Neural cell (in vitro differentiated cells): ENCODE measurements around the gene EMC6. TPM values are rescaled to one million over a fixed set of nuclear protein-coding genes. Genes with fewer than 3 reads are reported as not detected.

Experiments
- H2AFZ ChIP-seq: fragments of 200-600, 300-800 bp; sonication (generic), shearing (Covaris generic); 2 replicates; pipeline ENCODE4 v1.6.0; 2014; ENCODE audit warnings: low read depth, mild to moderate bottlenecking, antibody characterized with exemption, low read length, moderate library complexity
- H3F3A ChIP-seq: fragments of 200-600 bp; shearing (Covaris generic); 2 replicates; pipeline ENCODE4 v1.6.1; 2016; ENCODE audit warnings: mild to moderate bottlenecking, moderate library complexity, mixed read lengths, antibody characterized with exemption, low read length; ENCODE audit not compliant: insufficient read depth, poor library complexity, severe bottlenecking
- H3K27ac ChIP-seq: fragments of 200-600, 300-800 bp; sonication (generic), shearing (Covaris generic); 2 replicates; pipeline ENCODE4 v1.5.1; 2014; ENCODE audit warnings: mild to moderate bottlenecking, low read length, moderate library complexity
- H3K27me3 ChIP-seq: fragments of 300-800, 200-600 bp; sonication (generic), shearing (Covaris generic); 2 replicates; pipeline ENCODE4 v1.6.0; 2014; ENCODE audit warnings: mild to moderate bottlenecking, low read depth, low read length, moderate library complexity; ENCODE audit not compliant: insufficient read depth
- H3K36me3 ChIP-seq: fragments of 300-800, 200-600 bp; sonication (generic), shearing (Covaris generic); 2 replicates; pipeline ENCODE4 v1.5.1; 2014; ENCODE audit warnings: mild to moderate bottlenecking, antibody characterized with exemption, low read length, moderate library complexity; ENCODE audit not compliant: insufficient read depth
- H3K4me2 ChIP-seq: fragments of 300-800, 200-600 bp; sonication (generic), shearing (Covaris generic); 2 replicates; pipeline ENCODE4 v1.6.0; 2014; ENCODE audit warnings: mild to moderate bottlenecking, low read length
- H3K4me3 ChIP-seq: fragments of 300-800, 200-600 bp; sonication (generic), shearing (Covaris generic); 2 replicates; pipeline ENCODE4 v1.5.1; 2014; ENCODE audit warnings: mild to moderate bottlenecking, low read length, moderate library complexity
- H3K79me2 ChIP-seq: fragments of 200-600 bp; shearing (Covaris generic); replicated peaks from 2 replicates; pipeline ENCODE4 v1.6.0; 2014; ENCODE audit warnings: mild to moderate bottlenecking, low read length, moderate library complexity; ENCODE audit not compliant: insufficient read depth
- H3K9ac ChIP-seq: fragments of 300-800, 200-600 bp; sonication (generic), shearing (Covaris generic); 2 replicates; pipeline ENCODE4 v1.6.1; 2016; ENCODE audit warnings: mild to moderate bottlenecking, low read length, mixed read lengths
- H3K9me2 ChIP-seq: fragments of 200-600 bp; shearing (Covaris generic); 2 replicates; pipeline ENCODE4 v1.6.1; 2016; ENCODE audit warnings: mild to moderate bottlenecking, low read length, mixed read lengths; ENCODE audit not compliant: insufficient read depth
- H3K9me3 ChIP-seq: fragments of 200-600, 300-800 bp; sonication (generic), shearing (Covaris generic); 2 replicates; pipeline ENCODE4 v1.6.1; 2016; ENCODE audit warnings: mild to moderate bottlenecking, mixed run types, low read length, moderate library complexity, mixed read lengths
- H4K20me1 ChIP-seq: fragments of 200-600 bp; shearing (Covaris generic); 2 replicates; pipeline ENCODE4 v1.6.1; 2016; ENCODE audit warnings: mild to moderate bottlenecking, mixed run types; ENCODE audit not compliant: insufficient read depth
- EP300 ChIP-seq: fragments of 450-650 bp; conservative IDR thresholded peaks from 2 replicates; pipeline ENCODE4 v1.6.1; 2014; ENCODE audit warnings: antibody characterized with exemption, mild to moderate bottlenecking, moderate library complexity; ENCODE audit not compliant: poor library complexity, severe bottlenecking
- EZH2 ChIP-seq: fragments of 200-600, 300-800 bp; shearing (Covaris generic), sonication (generic); IDR thresholded peaks from 2 replicates; pipeline ENCODE4 v1.6.1; 2014; ENCODE audit warnings: antibody characterized with exemption, low read length, borderline replicate concordance, mild to moderate bottlenecking; ENCODE audit not compliant: insufficient read depth, poor library complexity, severe bottlenecking
- MXI1 ChIP-seq: fragments of 450-650 bp; conservative IDR thresholded peaks from 2 replicates; pipeline ENCODE4 v1.6.1; 2014; ENCODE audit warnings: antibody characterized with exemption, mild to moderate bottlenecking; ENCODE audit not compliant: poor library complexity, severe bottlenecking
- POLR2AphosphoS5 ChIP-seq: IDR thresholded peaks from 2 replicates; pipeline ENCODE4 v1.6.1; 2012
- RAD21 ChIP-seq: fragments of 450-650 bp; conservative IDR thresholded peaks from 2 replicates; pipeline ENCODE4 v1.6.1; 2014; ENCODE audit warnings: antibody characterized with exemption, mild to moderate bottlenecking, moderate library complexity
- SMC3 ChIP-seq: fragments of 450-650 bp; conservative IDR thresholded peaks from 2 replicates; pipeline ENCODE4 v1.6.1; 2014; ENCODE audit warnings: antibody characterized with exemption, mild to moderate bottlenecking, moderate library complexity; ENCODE audit not compliant: poor library complexity
- TAF1 ChIP-seq: IDR thresholded peaks from 2 replicates; pipeline ENCODE4 v1.6.1; 2012; ENCODE audit warnings: low read depth
- polyA plus RNA-seq: library from polyadenylated mRNA; depleted of rRNA; stranded (reverse); fragments of >200 nt; gene quantifications from 2 replicates; pipeline ENCODE4 v1.2.3, GENCODE V29; 2014
- TF ChIP-seq, protein P1 (sequence below): IDR thresholded peaks from 2 replicates; pipeline ENCODE4 v1.6.1; 2012; ENCODE audit warnings: borderline replicate concordance
- TF ChIP-seq, protein P2 (sequence below): fragments of 450-650 bp; IDR thresholded peaks from 2 replicates; pipeline ENCODE4 v1.5.1; 2014; ENCODE audit warnings: antibody characterized with exemption, mild to moderate bottlenecking, moderate library complexity; ENCODE audit not compliant: poor library complexity, severe bottlenecking

The EMC6 gene
- polyA plus RNA-seq, 1 donor from 2014 or later = 61.7 TPM

DNA sequence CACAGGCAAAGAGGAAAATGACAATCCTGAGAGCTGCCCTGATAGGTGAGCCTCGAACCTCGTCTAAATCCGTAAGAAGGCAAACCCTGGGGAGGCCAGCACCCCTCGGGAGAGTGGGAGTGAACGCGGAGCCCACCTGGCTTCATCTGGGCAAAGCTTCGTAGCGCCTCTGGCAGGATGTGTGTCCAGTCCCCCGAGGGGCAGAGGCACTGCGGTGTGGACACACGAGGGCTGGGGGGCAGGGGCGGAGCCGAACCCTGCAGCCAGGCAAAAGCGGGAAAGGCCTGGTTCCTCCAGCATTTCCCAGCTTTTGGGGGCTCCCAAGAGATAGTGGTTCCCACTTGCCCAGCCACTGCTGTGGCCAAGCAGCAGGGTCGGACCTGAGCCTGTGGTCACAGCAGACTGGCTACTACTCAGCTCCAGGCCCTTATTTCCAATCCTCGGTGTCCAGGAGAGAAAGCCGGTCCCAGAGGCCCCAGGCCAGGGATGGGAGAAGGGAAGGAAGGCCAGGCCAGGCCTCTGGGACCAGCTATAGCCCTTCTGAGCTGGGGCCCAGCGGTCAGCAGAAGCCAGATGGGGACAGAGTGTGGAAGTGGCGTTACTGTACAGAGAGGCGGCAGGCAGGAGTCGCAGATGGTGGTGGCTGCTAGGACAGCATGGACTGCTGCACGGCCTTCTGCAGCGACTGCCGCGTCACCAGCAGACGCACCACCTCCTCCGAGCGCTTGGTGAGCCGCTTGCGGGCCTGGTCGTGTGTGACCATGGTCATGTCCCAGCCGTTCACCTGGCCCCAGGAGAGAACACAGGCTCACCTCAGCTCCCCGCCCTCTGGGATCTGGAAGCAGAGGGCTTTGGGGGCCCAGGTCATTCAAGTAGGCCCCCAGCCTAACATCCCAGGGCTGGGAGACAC, 5.3 kb upstream of the EMC6 start:
- Histone ChIP-seq H3K9me3 (no peaks in the 10 kb centered on the region), H3K9ac (no peak overlapping the region), H3K79me2 (peaks cover 14% of the 10 kb centered on the region), H3F3A (no peaks in the 10 kb centered on the region), H3K4me2 (no peak overlapping the region), H3K27me3 (no peaks in the 10 kb centered on the region), H3K4me3 (no peak overlapping the region), H3K36me3 (no peaks in the 10 kb centered on the region), H3K27ac (no peak overlapping the region), H2AFZ (no peak overlapping the region), H4K20me1 (no peaks in the 10 kb centered on the region), H3K9me2 (no peaks in the 10 kb centered on the region)
- TF ChIP-seq POLR2AphosphoS5 (no peak), TAF1 (no peak), MXI1 (no peak), EP300 (no peak), SMC3 (no peak), RAD21 (no peak), EZH2 (no peak)
- TF ChIP-seq, protein P1, sequence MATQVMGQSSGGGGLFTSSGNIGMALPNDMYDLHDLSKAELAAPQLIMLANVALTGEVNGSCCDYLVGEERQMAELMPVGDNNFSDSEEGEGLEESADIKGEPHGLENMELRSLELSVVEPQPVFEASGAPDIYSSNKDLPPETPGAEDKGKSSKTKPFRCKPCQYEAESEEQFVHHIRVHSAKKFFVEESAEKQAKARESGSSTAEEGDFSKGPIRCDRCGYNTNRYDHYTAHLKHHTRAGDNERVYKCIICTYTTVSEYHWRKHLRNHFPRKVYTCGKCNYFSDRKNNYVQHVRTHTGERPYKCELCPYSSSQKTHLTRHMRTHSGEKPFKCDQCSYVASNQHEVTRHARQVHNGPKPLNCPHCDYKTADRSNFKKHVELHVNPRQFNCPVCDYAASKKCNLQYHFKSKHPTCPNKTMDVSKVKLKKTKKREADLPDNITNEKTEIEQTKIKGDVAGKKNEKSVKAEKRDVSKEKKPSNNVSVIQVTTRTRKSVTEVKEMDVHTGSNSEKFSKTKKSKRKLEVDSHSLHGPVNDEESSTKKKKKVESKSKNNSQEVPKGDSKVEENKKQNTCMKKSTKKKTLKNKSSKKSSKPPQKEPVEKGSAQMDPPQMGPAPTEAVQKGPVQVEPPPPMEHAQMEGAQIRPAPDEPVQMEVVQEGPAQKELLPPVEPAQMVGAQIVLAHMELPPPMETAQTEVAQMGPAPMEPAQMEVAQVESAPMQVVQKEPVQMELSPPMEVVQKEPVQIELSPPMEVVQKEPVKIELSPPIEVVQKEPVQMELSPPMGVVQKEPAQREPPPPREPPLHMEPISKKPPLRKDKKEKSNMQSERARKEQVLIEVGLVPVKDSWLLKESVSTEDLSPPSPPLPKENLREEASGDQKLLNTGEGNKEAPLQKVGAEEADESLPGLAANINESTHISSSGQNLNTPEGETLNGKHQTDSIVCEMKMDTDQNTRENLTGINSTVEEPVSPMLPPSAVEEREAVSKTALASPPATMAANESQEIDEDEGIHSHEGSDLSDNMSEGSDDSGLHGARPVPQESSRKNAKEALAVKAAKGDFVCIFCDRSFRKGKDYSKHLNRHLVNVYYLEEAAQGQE = no peak
- TF ChIP-seq, protein P2, sequence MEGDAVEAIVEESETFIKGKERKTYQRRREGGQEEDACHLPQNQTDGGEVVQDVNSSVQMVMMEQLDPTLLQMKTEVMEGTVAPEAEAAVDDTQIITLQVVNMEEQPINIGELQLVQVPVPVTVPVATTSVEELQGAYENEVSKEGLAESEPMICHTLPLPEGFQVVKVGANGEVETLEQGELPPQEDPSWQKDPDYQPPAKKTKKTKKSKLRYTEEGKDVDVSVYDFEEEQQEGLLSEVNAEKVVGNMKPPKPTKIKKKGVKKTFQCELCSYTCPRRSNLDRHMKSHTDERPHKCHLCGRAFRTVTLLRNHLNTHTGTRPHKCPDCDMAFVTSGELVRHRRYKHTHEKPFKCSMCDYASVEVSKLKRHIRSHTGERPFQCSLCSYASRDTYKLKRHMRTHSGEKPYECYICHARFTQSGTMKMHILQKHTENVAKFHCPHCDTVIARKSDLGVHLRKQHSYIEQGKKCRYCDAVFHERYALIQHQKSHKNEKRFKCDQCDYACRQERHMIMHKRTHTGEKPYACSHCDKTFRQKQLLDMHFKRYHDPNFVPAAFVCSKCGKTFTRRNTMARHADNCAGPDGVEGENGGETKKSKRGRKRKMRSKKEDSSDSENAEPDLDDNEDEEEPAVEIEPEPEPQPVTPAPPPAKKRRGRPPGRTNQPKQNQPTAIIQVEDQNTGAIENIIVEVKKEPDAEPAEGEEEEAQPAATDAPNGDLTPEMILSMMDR = no peak

DNA sequence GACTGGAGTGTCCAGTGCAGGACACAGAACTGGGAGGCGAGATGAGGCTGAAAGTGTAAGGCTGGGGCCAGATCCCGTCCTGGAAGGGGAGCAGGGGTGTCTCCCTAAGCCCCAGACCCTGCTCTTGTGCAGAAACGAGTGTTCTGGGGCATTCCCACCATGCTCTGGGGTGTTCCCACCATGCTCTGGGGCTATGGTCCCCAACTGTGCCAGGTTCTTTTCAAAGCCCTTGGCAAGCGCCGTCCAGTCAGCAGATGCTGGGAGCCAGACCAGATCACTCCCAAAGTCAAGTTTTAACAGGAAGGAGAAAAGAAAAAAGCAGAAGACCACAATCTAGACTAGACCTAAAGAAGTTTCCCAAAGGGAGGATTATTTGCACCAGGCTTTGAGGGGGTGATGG, 2.8 kb upstream of the EMC6 start:
- Histone ChIP-seq H3F3A (no peaks in the 10 kb centered on the region), H3K4me2 (no peak overlapping the region), H4K20me1 (no peaks in the 10 kb centered on the region), H3K79me2 (peaks cover 30% of the 10 kb centered on the region), H3K4me3 (no peak overlapping the region), H3K36me3 (no peaks in the 10 kb centered on the region), H3K27me3 (no peaks in the 10 kb centered on the region), H3K9ac (no peak overlapping the region), H3K9me3 (no peaks in the 10 kb centered on the region), H3K9me2 (no peaks in the 10 kb centered on the region), H2AFZ (no peak overlapping the region), H3K27ac (no peak overlapping the region)
- TF ChIP-seq RAD21 = no peak
